ENCODE measurements around the gene KITLG.
"Not testable (repeated sequence)": the region's sequence is repeated elsewhere in the genome, so short reads cannot be mapped to it uniquely, and the experiment has no call there.

Gene KITLG

GRCh38 chr12:88580051-88580871, at the start of gene KITLG:
Gene KITLG (minus strand): TSS chr12:88580471. CDS start chr12:88580278, 193 bp downstream.
- peak; percentile 68 to 90 for DNase-seq

- DNase-seq = no peak
Observed at GRCh38 chr12:88628856-88629509, 48.7 kb upstream of the KITLG start.

- not testable (repeated sequence) for DNase-seq
Observed at GRCh38 chr12:88628035-88628434, 47.8 kb upstream of the KITLG start.

GRCh38 chr12:88627501-88627900, 47.2 kb upstream of the KITLG start:
- DNase-seq = no peak

- DNase-seq = peak in 1 of 2 experiments; percentile 14
Observed at GRCh38 chr12:88625356-88625755, 45.1 kb upstream of the KITLG start.

- no peak for DNase-seq
Observed at GRCh38 chr12:88624911-88625310, 44.6 kb upstream of the KITLG start.

GRCh38 chr12:88623777-88624548, 43.7 kb upstream of the KITLG start:
- DNase-seq = no peak

GRCh38 chr12:88617352-88617751, 37.1 kb upstream of the KITLG start:
- no peak for DNase-seq

- no peak for DNase-seq
Observed at GRCh38 chr12:88615490-88615889, 35.2 kb upstream of the KITLG start.

GRCh38 chr12:88604646-88605045, 24.4 kb upstream of the KITLG start:
- DNase-seq = no peak

GRCh38 chr12:88600272-88600671, 20.0 kb upstream of the KITLG start:
- DNase-seq = no peak

GRCh38 chr12:88597365-88597764, 17.1 kb upstream of the KITLG start:
- no peak for DNase-seq

GRCh38 chr12:88595697-88596096, 15.4 kb upstream of the KITLG start:
- no peak for DNase-seq

- no peak for DNase-seq
Observed at GRCh38 chr12:88594780-88595179, 14.5 kb upstream of the KITLG start.

- DNase-seq = no peak
Observed at GRCh38 chr12:88591343-88591742, 11.1 kb upstream of the KITLG start.

- no peak for DNase-seq
Observed at GRCh38 chr12:88590851-88591250, 10.6 kb upstream of the KITLG start.

GRCh38 chr12:88585077-88585476, 4.8 kb upstream of the KITLG start:
- DNase-seq = no peak

- DNase-seq = peak in 1 of 2 experiments; percentile 57
Observed at GRCh38 chr12:88579601-88580050, 645 bp downstream of the KITLG start.

- DNase-seq = peak; percentile 17 to 40
Observed at GRCh38 chr12:88579161-88579517, 1.1 kb downstream of the KITLG start.

GRCh38 chr12:88578276-88579160, 1.8 kb downstream of the KITLG start:
- DNase-seq = no peak

- DNase-seq = peak in 1 of 2 experiments; percentile 29
Observed at GRCh38 chr12:88577537-88577936, 2.7 kb downstream of the KITLG start.

- no peak for DNase-seq
Observed at GRCh38 chr12:88576866-88577265, 3.4 kb downstream of the KITLG start.

Measured in NCI-H446 (cell line).